Measurements from ENCODE around the gene CYP46A1.

The CYP46A1 gene

DNA sequence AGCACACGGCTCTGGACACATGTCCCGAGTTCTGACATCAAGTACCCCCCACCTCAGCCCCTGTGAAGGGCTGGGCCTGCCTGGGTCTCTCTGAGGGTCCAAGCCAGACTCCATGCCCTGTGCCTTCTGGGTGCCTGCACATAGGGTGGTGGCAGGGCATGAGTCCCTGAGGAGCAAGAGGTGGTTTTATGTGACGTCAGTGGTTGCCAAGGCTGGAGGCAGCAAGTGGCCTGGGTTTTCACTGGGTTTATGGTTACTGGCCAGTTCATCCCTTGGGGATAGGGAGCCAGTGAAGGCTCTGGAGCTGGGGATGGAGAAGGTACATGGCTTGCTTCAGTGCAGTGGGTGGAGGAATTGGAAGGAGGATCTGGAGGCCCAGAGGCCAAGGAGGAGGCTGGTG is 58.0 kb downstream of the CYP46A1 start:
- DNase-seq = no peak

DNA sequence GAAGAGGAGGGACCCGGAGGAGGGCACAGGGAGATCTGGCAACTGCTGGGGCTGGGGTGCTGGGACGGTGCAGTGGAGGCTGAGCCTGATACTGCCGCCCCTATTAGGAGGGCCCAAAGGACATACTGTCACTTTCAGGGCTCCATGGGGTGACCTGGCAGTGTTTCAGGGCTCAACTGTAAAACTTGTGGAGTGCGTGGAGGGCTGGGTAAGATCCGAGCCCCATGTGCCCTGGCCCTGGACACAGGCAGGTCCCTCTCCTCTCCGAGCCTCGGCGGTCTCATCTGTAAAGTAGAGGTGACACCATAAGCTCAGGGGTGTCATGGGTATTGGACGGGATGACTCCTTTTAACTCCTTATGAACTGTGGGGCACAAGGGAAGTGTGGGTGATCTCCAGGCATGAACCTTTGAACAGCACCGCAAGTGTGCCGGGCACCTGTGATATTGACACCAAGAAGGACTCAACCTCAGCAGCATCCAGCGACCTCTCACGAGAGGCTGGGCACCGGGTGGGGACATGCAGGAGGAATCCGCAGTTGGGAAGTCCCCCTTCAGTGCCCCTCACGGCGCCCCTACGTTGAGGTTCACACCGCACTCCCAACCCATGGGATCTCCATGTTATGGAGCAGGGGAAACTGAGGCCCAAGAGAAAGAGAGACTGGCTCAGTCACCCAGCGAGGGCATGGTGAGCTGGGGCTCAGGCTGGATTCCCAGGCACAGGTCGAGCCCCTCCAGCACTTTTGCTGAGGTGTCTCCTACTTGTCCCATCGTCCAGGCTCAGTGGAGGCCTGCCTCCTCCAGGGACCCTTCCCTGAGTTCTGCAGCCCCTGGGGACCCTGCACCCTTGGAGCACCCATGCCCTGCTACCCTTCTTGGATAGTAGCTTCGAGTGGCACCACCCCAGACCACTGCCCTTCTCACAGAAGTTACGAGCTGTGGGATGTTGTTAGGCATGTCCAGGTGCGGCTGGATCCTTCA is 58.7 kb downstream of the CYP46A1 start:
- DNase-seq = no peak

DNA sequence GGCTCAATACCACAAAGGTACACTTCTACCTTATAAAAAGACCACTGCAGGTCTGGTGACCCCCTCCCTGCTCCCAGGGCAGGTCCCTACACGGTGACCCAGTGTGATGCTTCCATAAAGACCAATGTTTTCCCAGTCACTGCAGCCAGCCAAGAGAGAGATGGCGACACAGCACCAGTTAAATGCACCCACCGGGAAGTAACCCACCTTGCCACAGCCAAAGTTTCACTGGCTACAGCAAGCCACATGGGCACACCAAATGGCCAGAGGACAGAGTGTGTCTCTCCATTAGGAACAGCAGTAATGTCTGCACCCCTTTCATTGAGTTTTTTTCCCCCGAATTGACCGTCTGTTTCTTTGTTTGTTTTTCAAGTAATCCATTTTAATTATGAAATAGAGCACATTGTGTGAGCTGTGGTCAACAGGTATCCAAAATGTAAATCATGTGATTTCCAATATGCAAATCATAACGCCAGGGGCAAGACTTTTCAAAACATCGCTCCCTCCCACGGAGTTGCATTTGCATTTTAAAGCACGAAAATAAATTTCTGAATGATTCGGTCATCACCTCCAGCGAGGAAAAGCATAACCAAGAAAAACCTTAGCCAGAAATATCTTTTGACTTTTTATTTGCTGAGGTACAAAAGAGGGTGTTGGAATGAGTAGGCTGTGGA is 60.2 kb downstream of the CYP46A1 start:
- DNase-seq = no peak

DNA sequence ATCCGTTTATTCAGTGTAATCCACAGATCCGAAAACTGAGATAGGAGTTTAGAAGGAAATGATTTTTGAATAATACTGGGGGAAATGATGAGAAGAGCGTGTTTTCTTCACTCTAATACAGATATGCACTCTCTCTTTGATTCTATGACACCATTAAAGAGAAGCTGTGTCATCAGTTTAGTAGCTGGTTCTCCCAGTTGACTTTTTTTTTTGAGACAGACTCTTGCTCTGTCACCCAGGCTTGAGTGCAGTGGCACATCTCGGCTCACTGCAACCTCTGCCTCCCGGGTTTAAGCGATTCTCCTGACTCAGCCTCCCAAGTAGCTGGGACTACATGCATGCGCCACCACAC is 60.8 kb downstream of the CYP46A1 start:
- DNase-seq = no peak

DNA sequence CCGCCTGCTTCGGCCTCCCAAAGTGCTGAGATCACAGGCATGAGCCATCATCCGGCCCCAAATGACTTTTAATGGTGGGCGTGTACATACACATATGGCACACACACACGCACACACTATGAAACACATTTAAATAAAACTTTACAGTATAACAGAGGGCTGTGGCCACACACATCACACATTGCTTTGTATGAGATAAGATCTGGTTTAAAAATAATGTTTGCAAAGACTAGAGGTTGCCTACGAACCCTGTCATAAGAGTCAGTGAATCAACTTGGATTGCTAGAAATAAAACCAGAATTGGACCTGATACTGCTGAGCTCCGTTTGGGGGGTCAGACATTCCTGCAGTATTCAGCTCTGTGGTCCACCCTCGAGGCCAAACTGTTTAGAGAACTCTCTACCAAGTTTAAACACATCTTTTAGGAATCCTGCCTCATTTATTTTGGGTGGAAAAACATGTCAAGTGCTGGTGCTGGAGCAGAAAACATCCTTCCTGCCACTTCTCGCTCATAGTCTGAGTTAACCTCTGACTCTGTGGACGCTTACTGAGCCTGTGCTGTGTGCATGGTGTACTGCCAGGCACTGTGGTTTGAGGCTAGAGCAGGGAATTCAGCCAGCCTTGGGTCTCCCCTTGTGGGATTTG is 61.3 kb downstream of the CYP46A1 start:
- DNase-seq = no peak

DNA sequence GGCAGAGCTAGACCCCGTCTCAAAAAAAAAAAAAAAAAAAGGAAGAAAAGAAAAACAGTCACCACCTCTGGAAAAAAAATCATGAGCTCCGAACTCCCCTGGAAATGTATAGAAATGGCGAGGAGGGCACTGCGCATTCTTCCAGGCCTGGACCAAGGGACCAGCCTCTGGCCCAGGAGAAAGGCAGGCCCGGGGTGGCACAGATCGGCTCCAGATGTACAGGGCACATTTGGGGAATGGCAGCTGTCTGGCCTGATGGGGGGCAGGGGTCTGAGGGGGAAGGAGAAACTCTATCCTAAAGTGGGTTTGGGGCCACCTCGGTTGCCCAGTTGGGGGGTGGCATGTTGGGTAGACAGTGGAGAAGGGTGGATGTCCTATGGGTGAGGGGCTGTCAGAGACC is 63.1 kb downstream of the CYP46A1 start:
- DNase-seq = no peak

DNA sequence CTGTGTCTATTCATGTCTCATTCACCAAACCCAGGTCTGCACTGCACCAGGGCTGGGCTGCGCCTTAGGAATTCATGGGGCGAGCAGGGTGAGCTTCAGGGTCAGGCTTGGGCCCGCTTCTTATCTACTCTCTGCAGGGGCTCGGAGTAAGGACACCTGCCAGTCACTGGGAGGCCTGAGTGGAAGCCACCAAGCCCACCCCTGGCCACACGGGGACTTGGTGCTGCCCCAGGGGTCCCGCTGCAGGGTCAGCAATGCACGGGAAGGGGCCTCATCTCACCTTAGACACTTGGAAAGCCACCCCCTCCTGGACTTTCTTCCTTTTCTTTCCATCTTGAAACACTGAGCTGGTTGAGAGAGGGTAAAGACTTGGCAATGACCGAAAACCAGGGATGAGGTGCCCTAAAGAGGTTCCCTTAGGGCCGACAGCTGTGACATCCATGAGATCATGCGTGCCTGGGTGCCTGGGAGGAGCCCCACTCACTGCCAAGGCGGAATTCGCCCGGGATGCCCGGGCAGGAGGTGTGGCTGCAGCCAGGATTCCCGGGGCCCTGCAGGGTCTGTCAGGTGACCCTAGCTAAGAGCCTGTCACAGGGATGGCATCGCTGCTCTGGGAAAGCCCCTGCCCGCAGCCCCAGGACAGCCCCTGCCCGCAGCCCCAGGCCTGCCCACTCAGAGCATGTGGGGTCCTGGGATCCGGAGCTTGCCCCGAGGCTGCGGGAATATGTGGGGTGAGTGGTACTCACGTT is 63.7 kb downstream of the CYP46A1 start:
- DNase-seq = no peak

DNA sequence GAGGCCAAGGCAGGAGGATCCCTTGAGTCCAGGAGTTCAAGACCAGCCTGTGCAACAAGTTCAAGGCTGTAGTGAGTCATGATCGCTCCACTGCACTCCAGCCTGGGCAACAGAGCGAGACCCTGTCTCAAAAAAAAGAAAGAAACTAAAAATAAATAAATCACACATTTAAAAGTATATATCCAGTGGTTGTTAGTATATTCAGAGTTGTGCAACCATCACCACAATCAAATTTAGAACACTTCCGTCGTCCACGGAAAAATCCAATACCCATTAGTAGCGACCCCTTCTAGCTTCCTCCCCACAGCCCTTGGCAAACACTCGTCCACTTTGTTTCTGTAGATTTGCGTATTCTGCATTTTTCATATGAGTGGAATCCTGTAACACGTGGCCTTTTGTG is 64.4 kb downstream of the CYP46A1 start:
- no peak for DNase-seq

DNA sequence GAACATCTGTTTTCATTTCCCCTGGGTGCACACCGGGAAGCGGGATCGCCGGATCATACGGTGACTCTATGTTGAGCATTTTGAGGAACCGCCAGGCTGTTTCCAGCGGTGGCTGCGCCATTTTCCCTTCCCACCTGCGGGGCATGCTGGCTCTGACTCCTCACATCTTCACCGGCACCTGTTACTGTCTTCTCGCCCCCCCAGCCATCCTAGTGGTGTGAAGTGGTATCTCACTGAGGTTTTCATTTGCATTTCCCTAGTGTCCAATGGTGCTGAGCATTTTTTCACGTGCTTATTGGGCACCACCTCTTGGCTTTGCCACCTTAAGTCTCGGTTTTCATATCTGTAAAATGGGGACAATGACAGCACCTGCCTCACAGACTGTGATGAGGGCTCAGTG is 65.0 kb downstream of the CYP46A1 start:
- no peak for DNase-seq

DNA sequence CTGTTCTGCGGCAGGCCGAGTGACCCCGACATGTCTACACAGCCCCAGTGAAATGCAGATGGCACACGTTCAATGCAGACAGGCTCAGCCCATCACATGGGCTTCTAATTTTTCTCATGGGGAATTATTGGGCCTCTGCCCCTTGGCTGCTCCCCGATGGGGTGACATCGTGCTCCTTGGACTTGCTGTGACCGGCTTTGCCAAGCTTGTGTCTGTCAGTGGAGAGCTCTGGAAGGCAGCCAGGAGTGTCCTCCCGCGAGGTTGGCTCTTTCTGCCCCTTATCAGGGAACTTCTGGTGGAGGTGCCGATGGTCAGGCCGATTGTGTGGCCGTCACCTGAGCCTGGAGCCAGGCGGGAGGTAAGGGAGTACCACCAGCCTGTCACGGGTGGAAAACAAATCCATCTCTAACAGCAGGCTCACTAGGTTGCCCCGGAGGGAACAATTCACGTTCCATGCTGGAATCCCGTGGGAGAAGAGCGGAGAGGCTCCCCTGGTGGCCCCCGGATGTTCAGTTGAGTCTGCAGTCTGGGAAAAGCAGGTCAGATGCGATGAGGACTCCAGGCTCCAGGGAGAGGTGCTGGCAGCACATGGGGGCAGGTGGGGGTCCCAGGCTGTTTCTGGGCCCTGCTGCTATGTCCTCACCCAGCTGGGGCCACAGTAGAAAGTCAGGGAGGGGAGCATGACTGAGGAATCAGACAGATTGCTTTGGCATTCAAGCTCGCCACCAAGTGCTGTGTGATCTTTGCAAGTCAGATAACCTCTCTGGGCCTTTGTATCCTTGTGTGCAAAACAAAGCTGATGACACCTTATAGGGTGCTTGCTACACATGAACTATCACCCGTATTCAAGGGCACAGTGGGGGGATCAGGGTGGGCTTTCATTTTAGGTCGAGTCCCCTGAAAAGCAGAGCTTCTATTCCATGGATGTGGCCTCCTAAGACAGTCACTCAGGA is 65.9 kb downstream of the CYP46A1 start:
- DNase-seq = no peak

DNA sequence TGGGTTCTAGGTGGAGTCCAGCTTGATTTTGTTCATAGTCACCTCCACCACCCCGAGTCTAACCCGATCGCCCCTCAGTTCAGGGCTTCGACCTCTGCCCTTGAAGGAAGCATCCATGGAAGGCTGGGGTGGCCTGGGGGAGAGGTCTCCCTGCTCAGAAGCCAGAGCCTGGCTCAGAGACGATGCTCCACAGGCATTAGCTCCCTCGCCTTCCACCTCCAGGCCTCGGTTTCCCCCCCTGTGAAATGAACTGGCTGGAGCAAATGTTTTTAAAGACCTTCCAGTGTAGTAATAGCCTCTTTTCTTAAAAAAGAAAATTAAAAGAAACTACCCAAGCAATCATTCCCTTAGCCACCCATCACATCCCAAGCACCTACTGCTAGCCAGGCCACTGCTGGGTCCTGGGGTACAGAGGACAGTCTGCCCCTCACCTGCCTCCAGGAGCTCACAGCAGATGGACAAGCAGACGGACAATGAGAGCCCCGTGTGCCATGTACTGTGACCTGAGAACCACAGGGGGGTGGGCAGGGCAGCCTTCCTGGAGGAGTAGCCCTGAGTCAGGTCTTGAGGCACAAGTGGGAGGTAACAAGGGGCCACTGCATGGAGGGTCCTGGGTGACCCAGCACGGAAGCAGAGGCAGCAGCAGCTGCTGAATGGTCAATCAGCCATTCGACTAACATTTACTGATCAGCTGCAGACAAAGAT is 66.8 kb downstream of the CYP46A1 start:
- no peak for DNase-seq

DNA sequence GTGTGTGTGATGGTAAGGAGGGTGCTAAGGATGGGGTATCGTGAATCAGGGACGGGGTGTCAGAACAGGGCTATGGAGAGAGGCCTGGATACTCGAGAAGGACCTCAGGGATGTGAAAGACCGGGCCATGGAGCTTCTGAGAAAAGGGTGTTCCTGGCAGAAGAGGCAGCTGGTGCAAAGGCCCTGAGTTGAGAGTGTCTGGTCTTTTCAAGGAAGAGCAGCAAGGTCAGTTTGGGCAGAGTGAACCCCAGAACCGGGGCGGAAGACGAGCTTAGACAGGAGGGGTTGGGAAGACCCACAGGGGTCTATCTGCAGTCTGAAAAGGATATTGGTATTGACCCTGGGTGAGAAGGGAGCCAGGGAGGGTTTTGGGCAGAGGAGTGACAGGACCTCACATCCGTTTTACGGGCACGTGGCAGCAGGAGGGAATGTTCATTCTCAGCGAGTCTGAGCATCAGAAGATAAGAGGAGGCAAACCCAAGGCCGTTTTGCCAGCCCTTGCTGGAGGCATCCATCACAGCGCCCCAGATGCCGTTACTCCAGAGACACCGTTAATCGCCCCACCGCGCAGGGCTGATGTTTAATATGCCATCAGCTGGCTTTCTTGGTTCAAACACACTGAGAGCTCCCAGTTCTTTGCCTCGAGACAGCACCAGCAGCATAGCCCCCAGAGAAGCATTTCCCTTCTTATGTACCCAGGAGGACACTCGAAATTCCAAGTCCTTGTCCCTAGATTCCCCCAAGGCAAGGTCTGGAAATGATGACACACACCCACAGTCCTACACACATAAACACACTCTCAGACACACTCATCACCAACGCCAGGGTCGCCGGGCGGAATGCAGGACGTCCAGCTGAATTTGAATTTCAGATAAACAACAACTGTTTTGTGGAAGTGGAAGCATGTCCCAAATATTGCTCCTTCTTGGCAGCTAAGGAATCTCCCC is 67.7 kb downstream of the CYP46A1 start:
- DNase-seq = no peak

DNA sequence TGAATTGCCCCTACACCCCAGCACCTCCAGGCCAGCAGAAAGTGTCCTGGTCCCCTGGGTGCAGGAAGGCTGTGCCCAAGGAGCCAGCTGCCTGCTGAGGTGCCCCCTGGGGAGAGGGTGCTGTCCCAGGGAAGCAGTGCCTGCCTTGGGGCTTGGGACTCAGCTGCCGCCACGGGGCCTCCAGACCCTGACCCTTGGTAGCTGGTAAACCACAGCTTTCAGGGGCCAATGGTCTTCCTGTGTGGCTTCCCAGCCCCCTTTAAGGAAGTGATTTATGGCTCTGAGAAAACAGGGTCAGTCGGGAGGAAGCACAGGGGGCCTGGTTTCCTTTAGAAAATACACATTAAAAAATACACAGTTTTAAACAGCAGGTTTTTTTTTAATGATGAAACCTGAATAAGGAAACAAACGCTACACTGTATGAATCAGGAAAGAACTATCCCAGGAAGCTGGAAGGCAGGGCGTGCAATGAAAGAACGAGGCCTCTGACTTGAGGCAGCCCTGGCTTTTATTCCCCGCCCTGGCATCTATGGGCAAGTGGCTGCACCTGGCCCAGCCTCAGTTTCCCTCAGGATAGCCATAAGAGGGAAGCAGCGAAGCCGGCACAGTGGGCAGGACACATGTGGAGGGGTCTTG is 68.5 kb downstream of the CYP46A1 start:
- DNase-seq = peak in 1 of 51 donors; percentile 16

DNA sequence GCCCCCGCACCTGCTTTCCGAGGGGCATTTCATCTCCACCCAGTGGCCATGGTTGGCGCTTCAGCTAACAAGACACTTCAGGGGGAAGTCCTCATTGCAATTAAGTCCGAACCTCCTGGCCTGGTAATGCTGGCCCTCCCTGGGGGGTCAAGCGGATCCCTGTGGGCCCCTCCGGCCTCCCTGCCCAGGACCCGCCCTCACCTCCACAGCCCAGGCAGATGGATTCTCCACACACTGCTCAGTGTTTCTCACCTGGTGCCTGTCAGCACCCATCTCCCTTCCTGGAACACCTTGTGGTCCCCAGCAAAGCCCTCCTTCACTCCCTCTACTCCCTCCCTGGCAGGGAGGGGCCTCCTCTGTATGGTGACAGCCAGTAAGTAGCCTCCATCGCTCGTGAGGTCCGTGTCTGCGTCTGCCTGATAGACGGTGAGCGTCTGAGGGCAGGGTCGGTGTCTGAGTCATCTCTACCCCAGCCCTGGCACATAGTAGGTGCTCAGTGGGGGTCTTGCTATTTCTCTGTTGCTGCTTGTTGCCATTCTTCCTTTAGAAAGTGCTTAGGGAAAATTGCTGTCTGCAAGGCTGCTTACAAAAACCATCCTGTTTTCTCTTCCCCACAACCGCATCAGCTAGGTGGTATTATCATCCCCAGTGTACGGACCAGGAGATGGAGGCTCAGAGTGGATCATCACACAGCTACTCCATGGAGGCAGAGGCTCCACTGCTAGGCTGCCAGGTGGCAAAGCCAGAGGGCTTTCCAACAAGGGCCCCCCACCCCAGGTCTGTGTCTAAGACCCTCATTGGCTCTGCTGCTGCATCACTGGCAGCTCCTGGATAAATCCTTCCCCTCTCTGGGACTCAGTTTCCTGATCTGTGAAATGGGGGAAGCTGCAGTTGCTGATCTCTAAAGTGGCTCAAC is 69.4 kb downstream of the CYP46A1 start:
- DNase-seq = no peak

DNA sequence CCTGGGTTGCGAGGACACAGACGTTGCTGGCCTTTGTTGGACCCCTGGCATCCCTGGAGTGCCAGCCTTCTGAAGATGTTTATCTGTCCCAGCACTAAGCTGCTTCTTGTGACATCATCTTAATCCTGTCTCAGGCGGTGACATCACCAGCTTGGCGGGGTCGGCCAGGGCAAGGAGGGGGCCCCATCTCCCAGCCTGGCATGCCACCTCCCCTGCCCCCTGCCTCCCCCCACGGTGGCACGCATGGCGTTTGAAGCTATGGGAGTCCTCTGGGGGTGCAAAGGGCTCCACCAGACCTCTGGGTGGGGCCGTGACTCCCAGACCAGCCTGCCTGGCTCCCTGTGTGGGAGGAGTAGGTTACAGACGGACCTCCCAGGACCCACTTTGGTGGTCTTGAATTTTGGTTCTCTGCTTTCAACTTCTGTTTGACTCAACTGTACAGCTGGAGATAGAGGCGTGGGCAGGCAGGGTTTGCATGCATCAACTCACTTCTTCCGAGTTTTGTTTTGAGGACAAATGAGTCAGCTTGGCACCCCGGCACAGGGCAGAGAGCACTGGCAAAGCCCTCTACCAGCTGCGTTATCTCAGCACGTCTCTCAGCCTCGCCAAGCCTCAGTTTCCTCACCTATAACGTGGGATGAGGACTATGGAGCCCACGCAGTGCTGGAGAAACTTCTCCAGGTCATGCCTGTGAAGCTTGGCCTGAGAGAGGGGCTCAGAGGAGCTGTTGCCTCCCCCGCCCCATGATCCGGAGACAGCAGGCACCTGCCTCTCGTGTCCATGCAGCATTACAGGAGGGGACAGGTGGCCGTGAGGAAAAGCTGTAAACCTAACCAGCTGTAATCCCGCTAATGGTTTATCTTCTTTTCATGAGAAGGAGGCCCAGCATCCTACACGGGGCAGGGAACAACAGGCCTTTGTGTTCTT is 70.3 kb downstream of the CYP46A1 start:
- DNase-seq = peak in 1 of 51 donors; percentile 38

DNA sequence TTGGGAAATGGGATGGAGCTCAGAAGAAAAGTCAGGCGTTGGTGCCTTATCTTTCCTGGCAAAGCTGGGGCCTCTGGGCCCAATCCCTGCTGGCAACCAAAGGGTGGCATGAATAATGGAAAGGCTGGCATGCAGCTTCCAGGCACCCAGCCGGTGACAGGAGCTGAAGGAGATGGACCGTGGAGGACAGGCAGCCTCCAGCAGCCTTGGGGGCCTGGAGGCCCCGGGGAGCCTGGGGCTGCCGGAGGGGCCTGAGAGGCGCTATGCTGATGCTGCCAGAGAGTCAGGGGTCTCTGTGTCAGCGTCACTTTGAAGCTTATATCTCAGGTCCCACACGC is 70.9 kb downstream of the CYP46A1 start:
- DNase-seq = no peak
